Measurements from ENCODE around the gene CSK. TPM values are rescaled to one million over a fixed set of nuclear protein-coding genes. Genes with fewer than 3 reads are reported as not detected.

The CSK gene
- total and polyA plus RNA-seq, 2 donors (not counting 1 experiment from before 2014, with no cell fraction given): 325 to 651 TPM

DNA sequence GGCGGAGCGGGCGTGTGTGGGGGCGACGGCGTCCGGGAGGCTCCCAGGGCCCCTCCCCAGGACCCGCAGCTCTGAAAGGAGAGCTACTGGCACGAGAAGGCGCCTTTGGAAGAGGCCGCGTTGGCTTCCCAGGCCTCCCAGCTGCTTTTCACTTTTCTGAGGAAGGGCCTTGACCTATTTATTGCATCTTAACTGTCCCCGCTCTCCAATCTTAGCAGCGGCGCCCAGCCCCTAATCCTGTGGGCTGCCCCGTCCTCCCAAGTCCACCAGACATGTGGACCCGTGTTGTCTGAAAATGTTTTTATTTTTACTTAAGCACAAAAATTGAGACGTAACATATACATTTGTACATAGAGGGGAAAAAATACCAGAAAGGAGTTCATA is 61.6 kb downstream of the CSK start:
- H3K9ac ChIP-seq (ENCODE audit: low read length): peak overlapping the region; percentile 39
- ATAC-seq (ENCODE audit: low read depth): no peak
- TF ChIP-seq EZH2 (IDR thresholded peaks at IDR 0.05; ENCODE audit: borderline replicate concordance, insufficient read depth, low read depth, low read length, poor library complexity, severe bottlenecking): no peak
- TF ChIP-seq, protein P1, sequence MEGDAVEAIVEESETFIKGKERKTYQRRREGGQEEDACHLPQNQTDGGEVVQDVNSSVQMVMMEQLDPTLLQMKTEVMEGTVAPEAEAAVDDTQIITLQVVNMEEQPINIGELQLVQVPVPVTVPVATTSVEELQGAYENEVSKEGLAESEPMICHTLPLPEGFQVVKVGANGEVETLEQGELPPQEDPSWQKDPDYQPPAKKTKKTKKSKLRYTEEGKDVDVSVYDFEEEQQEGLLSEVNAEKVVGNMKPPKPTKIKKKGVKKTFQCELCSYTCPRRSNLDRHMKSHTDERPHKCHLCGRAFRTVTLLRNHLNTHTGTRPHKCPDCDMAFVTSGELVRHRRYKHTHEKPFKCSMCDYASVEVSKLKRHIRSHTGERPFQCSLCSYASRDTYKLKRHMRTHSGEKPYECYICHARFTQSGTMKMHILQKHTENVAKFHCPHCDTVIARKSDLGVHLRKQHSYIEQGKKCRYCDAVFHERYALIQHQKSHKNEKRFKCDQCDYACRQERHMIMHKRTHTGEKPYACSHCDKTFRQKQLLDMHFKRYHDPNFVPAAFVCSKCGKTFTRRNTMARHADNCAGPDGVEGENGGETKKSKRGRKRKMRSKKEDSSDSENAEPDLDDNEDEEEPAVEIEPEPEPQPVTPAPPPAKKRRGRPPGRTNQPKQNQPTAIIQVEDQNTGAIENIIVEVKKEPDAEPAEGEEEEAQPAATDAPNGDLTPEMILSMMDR (IDR thresholded peaks at IDR 0.05): no peak
- H3K9me3 ChIP-seq (ENCODE audit: control extremely low read depth in 1 of 3, control insufficient read depth in 2 of 3, insufficient read depth in 1 of 3, low read length in 2 of 3): no peaks in the 10 kb centered on the region
- peak overlapping the region; percentile 88 for H3K4me2 ChIP-seq (replicated peaks; ENCODE audit: low read depth, low read length, poor library complexity, severe bottlenecking)
- Mint-ChIP-seq H3K27ac (peak overlapping the region; percentile 92), H3K4me1 (peaks cover 43% of the 10 kb centered on the region), H3K4me3 (peak overlapping the region; percentile 87), H3K27me3 (no peaks in the 10 kb centered on the region), H3K9me3 (ENCODE audit: insufficient read depth) (no peaks in the 10 kb centered on the region)
- intact Hi-C loops (cut with micrococcal nuclease): loop anchor here (1.0 to 5.0 kb wide), 8 partner anchors 30 to 229 kb away; partner anchors contain the start of genes FAM219B and SCAMP2
- peaks cover 26 to 40% of the 10 kb centered on the region in 2 donors for H3K4me1 ChIP-seq (ENCODE audit: control insufficient read depth in 2 of 2, insufficient read depth in 2 of 2, low read length in 2 of 2)
- no peak for DNase-seq
- CTCF ChIA-PET: interaction anchor here (0.5 to 10.2 kb wide), 12 partner anchors 10 to 209 kb away, joined by 3 to 98 read pairs (median 7); partner anchors contain the start of gene MPI
- no peaks in the 10 kb centered on the region for H3K27me3 ChIP-seq (replicated peaks in 1 of 4; ENCODE audit: control extremely low read depth in 1 of 4, control insufficient read depth in 3 of 4, insufficient read depth in 4 of 4, low read length in 3 of 4)
- peak overlapping the region; percentile 48 for H2AFZ ChIP-seq (ENCODE audit: insufficient read depth, low read depth, low read length, poor library complexity, severe bottlenecking)
- H4K20me1 ChIP-seq (ENCODE audit: control insufficient read depth, insufficient read depth, low read length, poor library complexity, severe bottlenecking): no peaks in the 10 kb centered on the region
- H3K36me3 ChIP-seq (replicated peaks in 1 of 2; ENCODE audit: control extremely low read depth in 1 of 2, control insufficient read depth in 1 of 2, extremely low read depth in 1 of 2, insufficient read depth in 2 of 2, low read length in 1 of 2): peaks cover 0 to 26% of the 10 kb centered on the region in 2 experiments
- POLR2A ChIA-PET: interaction anchor here (0.7 to 1.8 kb wide), 3 partner anchors 44 to 95 kb away, joined by 3 to 4 read pairs (median 4); no protein-coding TSS in a partner anchor
- peak overlapping the region; percentile 78 to 81 for H3K27ac ChIP-seq (ENCODE audit: low read length in 2 of 2)
- H3K79me2 ChIP-seq (ENCODE audit: control insufficient read depth, insufficient read depth, low read length): peaks cover 7% of the 10 kb centered on the region
- H3K4me3 ChIP-seq (ENCODE audit: control extremely low read depth in 1 of 5, extremely low read depth in 1 of 5, insufficient read depth in 1 of 5, low read depth in 2 of 5, low read length in 4 of 5): peak overlapping the region in 4 of 5 experiments; percentile 47 to 88 (median 60)
- 7% methylated on average over 13 of the region's 18 CpGs for WGBS (ENCODE audit: insufficient coverage)

DNA sequence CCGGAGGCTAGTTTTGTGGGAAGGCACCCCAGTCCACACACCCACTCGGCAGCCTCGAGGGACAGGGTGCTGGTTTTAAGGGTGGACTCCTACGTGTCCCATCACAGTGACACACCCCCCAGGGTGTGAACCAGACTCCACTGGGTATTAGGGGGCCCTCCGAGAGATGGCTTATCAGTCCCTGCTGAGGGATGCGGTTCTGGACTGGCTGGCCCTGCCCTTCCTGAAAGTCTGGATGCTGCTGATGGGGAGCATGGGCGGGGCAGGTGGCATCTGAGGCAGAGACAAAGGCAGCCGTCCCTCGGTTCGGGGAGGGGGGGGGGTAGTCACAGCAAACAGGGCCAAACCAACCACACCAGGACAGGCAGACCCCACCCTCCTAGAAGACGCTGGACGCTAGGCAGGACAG is 62.0 kb downstream of the CSK start:
- H3K4me1 ChIP-seq (ENCODE audit: control insufficient read depth in 2 of 2, insufficient read depth in 2 of 2, low read length in 2 of 2): peaks cover 26 to 40% of the 10 kb centered on the region in 2 donors
- Mint-ChIP-seq H3K9me3 (ENCODE audit: insufficient read depth) (no peaks in the 10 kb centered on the region), H3K27ac (peak overlapping the region; percentile 92), H3K4me1 (peaks cover 43% of the 10 kb centered on the region), H3K4me3 (peak overlapping the region; percentile 87), H3K27me3 (no peaks in the 10 kb centered on the region)
- no peak for TF ChIP-seq EZH2 (IDR thresholded peaks at IDR 0.05; ENCODE audit: borderline replicate concordance, insufficient read depth, low read depth, low read length, poor library complexity, severe bottlenecking)
- TF ChIP-seq, protein P1 (IDR thresholded peaks at IDR 0.05): no peak
- peak overlapping the region in 1 of 5 experiments; percentile 54 for H3K4me3 ChIP-seq (ENCODE audit: control extremely low read depth in 1 of 5, extremely low read depth in 1 of 5, insufficient read depth in 1 of 5, low read depth in 2 of 5, low read length in 4 of 5)
- peak overlapping the region; percentile 48 for H2AFZ ChIP-seq (ENCODE audit: insufficient read depth, low read depth, low read length, poor library complexity, severe bottlenecking)
- H3K4me2 ChIP-seq (replicated peaks; ENCODE audit: low read depth, low read length, poor library complexity, severe bottlenecking): peak overlapping the region; percentile 88
- H3K36me3 ChIP-seq (replicated peaks in 1 of 2; ENCODE audit: control extremely low read depth in 1 of 2, control insufficient read depth in 1 of 2, extremely low read depth in 1 of 2, insufficient read depth in 2 of 2, low read length in 1 of 2): peaks cover 0 to 28% of the 10 kb centered on the region in 2 experiments
- peaks cover 7% of the 10 kb centered on the region for H3K79me2 ChIP-seq (ENCODE audit: control insufficient read depth, insufficient read depth, low read length)
- no peaks in the 10 kb centered on the region for H4K20me1 ChIP-seq (ENCODE audit: control insufficient read depth, insufficient read depth, low read length, poor library complexity, severe bottlenecking)
- ATAC-seq (ENCODE audit: low read depth) (no peak), DNase-seq (no peak)
- 87% methylated on average over 3 of the region's 12 CpGs for WGBS (ENCODE audit: insufficient coverage)
- CTCF ChIA-PET: interaction anchor here (1.1 to 10.2 kb wide), 12 partner anchors 10 to 209 kb away, joined by 3 to 98 read pairs (median 7); partner anchors contain the start of gene MPI
- H3K9me3 ChIP-seq (ENCODE audit: control extremely low read depth in 1 of 3, control insufficient read depth in 2 of 3, insufficient read depth in 1 of 3, low read length in 2 of 3): no peaks in the 10 kb centered on the region
- H3K27me3 ChIP-seq (replicated peaks in 1 of 4; ENCODE audit: control extremely low read depth in 1 of 4, control insufficient read depth in 3 of 4, insufficient read depth in 4 of 4, low read length in 3 of 4): no peaks in the 10 kb centered on the region
- peak overlapping the region; percentile 78 to 81 for H3K27ac ChIP-seq (ENCODE audit: low read length in 2 of 2)
- POLR2A ChIA-PET: interaction anchor here (0.7 to 1.5 kb wide), 3 partner anchors 44 to 505 kb away, joined by 3 to 5 read pairs (median 4); no protein-coding TSS in a partner anchor
- intact Hi-C loops (cut with micrococcal nuclease): loop anchor here (1.0 to 5.0 kb wide), 8 partner anchors 29 to 230 kb away; partner anchors contain the start of genes FAM219B and SCAMP2
- H3K9ac ChIP-seq (ENCODE audit: low read length): peak overlapping the region; percentile 39

Data from B cell (primary cell).